ENCODE measurements around the gene NMU. TPM values are rescaled to one million over a fixed set of nuclear protein-coding genes. Genes with fewer than 3 reads are reported as not detected.

The NMU gene
- total RNA-seq, 1 experiment from 2014 or later, result 22.6 TPM

- CTCF ChIA-PET, result no interaction called here
- no peak for DNase-seq
Observed at GRCh38 chr4:55561889-55562288, 74.2 kb downstream of the NMU start.

DNA sequence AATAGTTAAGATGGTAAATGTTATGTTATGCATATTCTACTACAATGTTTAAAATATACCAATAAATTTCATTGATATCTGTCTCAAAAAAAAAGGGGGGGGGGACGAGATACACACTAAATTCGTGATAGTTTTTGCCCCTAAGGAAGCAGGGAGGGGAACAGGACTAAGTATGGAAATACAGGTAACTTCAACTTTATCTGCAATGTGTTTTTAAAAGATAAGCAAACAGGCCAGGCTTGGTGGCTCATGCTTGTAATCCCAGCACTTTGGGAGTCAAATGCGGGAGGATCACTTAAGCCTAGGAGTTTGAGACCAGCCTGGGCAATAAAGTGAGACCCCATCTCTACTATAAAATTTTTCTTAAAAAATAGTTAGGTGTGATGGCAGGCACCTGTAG is 76.0 kb downstream of the NMU start:
- intact Hi-C loops (cut with micrococcal nuclease; ENCODE audit: unreplicated experiment), result no loop called here
- H3F3A ChIP-seq (ENCODE audit: insufficient read depth, low read depth), result no peaks in the 10 kb centered on the region
- no peaks in the 10 kb centered on the region for H3K9me3 ChIP-seq (ENCODE audit: insufficient read depth, low read depth)
- no peak for TF ChIP-seq EZH2 (IDR thresholded peaks at IDR 0.05; ENCODE audit: low read depth)
- TF ChIP-seq, protein P1, sequence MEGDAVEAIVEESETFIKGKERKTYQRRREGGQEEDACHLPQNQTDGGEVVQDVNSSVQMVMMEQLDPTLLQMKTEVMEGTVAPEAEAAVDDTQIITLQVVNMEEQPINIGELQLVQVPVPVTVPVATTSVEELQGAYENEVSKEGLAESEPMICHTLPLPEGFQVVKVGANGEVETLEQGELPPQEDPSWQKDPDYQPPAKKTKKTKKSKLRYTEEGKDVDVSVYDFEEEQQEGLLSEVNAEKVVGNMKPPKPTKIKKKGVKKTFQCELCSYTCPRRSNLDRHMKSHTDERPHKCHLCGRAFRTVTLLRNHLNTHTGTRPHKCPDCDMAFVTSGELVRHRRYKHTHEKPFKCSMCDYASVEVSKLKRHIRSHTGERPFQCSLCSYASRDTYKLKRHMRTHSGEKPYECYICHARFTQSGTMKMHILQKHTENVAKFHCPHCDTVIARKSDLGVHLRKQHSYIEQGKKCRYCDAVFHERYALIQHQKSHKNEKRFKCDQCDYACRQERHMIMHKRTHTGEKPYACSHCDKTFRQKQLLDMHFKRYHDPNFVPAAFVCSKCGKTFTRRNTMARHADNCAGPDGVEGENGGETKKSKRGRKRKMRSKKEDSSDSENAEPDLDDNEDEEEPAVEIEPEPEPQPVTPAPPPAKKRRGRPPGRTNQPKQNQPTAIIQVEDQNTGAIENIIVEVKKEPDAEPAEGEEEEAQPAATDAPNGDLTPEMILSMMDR (conservative IDR thresholded peaks at IDR 0.05), result no peak
- H3K4me1 ChIP-seq (replicated peaks; ENCODE audit: insufficient read depth), result no peaks in the 10 kb centered on the region
- no peaks in the 10 kb centered on the region for H3K9me2 ChIP-seq (ENCODE audit: insufficient read depth)
- H3K27ac ChIP-seq, result no peak overlapping the region
- no peaks in the 10 kb centered on the region for H4K20me1 ChIP-seq (ENCODE audit: insufficient read depth)
- CTCF ChIA-PET, result no interaction called here
- DNase-seq, result no peak
- H3K4me3 ChIP-seq, result no peak overlapping the region
- POLR2A ChIA-PET (ENCODE audit: unreplicated experiment), result no interaction called here
- no peaks in the 10 kb centered on the region for H3K27me3 ChIP-seq (ENCODE audit: insufficient read depth, low read depth)
- H3K4me2 ChIP-seq, result no peak overlapping the region
- BruUV-seq (replicated peaks), result no TSS peak
- no peaks in the 10 kb centered on the region for H3K36me3 ChIP-seq (ENCODE audit: low read depth)
- no peaks in the 10 kb centered on the region for H3K79me2 ChIP-seq (ENCODE audit: low read depth)
- no peak overlapping the region for H2AFZ ChIP-seq

More at GRCh38 chr4:55561889-55562288, 74.2 kb downstream of the NMU start:
- Histone ChIP-seq H3F3A (ENCODE audit: insufficient read depth, low read depth) (no peaks in the 10 kb centered on the region), H3K4me2 (no peak overlapping the region), H3K4me1 (replicated peaks; ENCODE audit: insufficient read depth) (no peaks in the 10 kb centered on the region), H3K4me3 (no peak overlapping the region), H3K9me3 (ENCODE audit: insufficient read depth, low read depth) (no peaks in the 10 kb centered on the region), H3K79me2 (ENCODE audit: low read depth) (no peaks in the 10 kb centered on the region), H3K9me2 (ENCODE audit: insufficient read depth) (no peaks in the 10 kb centered on the region), H3K27me3 (ENCODE audit: insufficient read depth, low read depth) (no peaks in the 10 kb centered on the region), H2AFZ (no peak overlapping the region), H3K36me3 (ENCODE audit: low read depth) (no peaks in the 10 kb centered on the region), H3K27ac (no peak overlapping the region), H4K20me1 (ENCODE audit: insufficient read depth) (no peaks in the 10 kb centered on the region)
- BruUV-seq (replicated peaks), result no TSS peak
- POLR2A ChIA-PET (ENCODE audit: unreplicated experiment), result no interaction called here
- intact Hi-C loops (cut with micrococcal nuclease; ENCODE audit: unreplicated experiment), result no loop called here
- no peak for TF ChIP-seq EZH2 (IDR thresholded peaks at IDR 0.05; ENCODE audit: low read depth)
- TF ChIP-seq, protein P1 (conservative IDR thresholded peaks at IDR 0.05), result no peak

GRCh38 chr4:55554453-55555030 is 81.6 kb downstream of the NMU start:
- intact Hi-C loops (cut with micrococcal nuclease; ENCODE audit: unreplicated experiment), result no loop called here
- H3K9me2 ChIP-seq (ENCODE audit: insufficient read depth), result no peaks in the 10 kb centered on the region
- H3K4me1 ChIP-seq (replicated peaks; ENCODE audit: insufficient read depth), result peaks cover 8% of the 10 kb centered on the region
- no peak for DNase-seq
- no peak overlapping the region for H2AFZ ChIP-seq
- H3K27me3 ChIP-seq (ENCODE audit: insufficient read depth, low read depth), result no peaks in the 10 kb centered on the region
- H3K27ac ChIP-seq, result no peak overlapping the region
- H4K20me1 ChIP-seq (ENCODE audit: insufficient read depth), result no peaks in the 10 kb centered on the region
- BruUV-seq (replicated peaks), result no TSS peak
- H3K4me2 ChIP-seq, result no peak overlapping the region
- H3K36me3 ChIP-seq (ENCODE audit: low read depth), result no peaks in the 10 kb centered on the region
- no peaks in the 10 kb centered on the region; the same call in 1 of the 2 replicates for H3K9me3 ChIP-seq (ENCODE audit: insufficient read depth, low read depth)
- POLR2A ChIA-PET (ENCODE audit: unreplicated experiment), result no interaction called here
- H3K4me3 ChIP-seq, result no peak overlapping the region
- H3F3A ChIP-seq (ENCODE audit: insufficient read depth, low read depth), result peaks cover 13% of the 10 kb centered on the region
- CTCF ChIA-PET, result interaction anchor here (0.5 kb wide), 1 partner anchor 106 kb away, joined by 3 read pairs; no protein-coding TSS in a partner anchor
- H3K79me2 ChIP-seq (ENCODE audit: low read depth), result no peaks in the 10 kb centered on the region
- TF ChIP-seq EZH2 (IDR thresholded peaks at IDR 0.05; ENCODE audit: low read depth), result no peak
- TF ChIP-seq, protein P1 (conservative IDR thresholded peaks at IDR 0.05), result peak; percentile 62
